Endothelial cell (in vitro differentiated cells): ENCODE data around the gene SH3PXD2A. TPM values are rescaled to one million over a fixed set of nuclear protein-coding genes. Genes with fewer than 3 reads are reported as not detected.

Source experiments
- DNase-seq: peaks from one replicate; pipeline ENCODE4 v3.0.0; 2021; ENCODE audit warnings: low spot score
- H3K27ac Mint-ChIP-seq: one replicate; pipeline ENCODE4 v1.8.0; 2021; ENCODE audit warnings: mixed read lengths, inconsistent platforms; ENCODE audit not compliant: unreplicated experiment
- H3K27me3 Mint-ChIP-seq: one replicate; pipeline ENCODE4 v1.8.0; 2021; ENCODE audit warnings: mild to moderate bottlenecking, moderate library complexity, mixed read lengths, inconsistent platforms; ENCODE audit not compliant: unreplicated experiment
- H3K36me3 Mint-ChIP-seq: one replicate; pipeline ENCODE4 v1.8.0; 2021; ENCODE audit warnings: mild to moderate bottlenecking, low read depth, mixed read lengths, inconsistent platforms; ENCODE audit not compliant: unreplicated experiment
- H3K4me1 Mint-ChIP-seq: one replicate; pipeline ENCODE4 v1.8.0; 2021; ENCODE audit warnings: mild to moderate bottlenecking, mixed read lengths, inconsistent platforms; ENCODE audit not compliant: unreplicated experiment
- H3K4me3 Mint-ChIP-seq: one replicate; pipeline ENCODE4 v1.8.0; 2021; ENCODE audit warnings: mild to moderate bottlenecking, mixed read lengths, inconsistent platforms; ENCODE audit not compliant: unreplicated experiment
- H3K9me3 Mint-ChIP-seq: one replicate; pipeline ENCODE4 v1.8.0; 2021; ENCODE audit warnings: mixed read lengths, inconsistent platforms; ENCODE audit not compliant: unreplicated experiment
- total RNA-seq: library from RNA; stranded (reverse); fragmentation: NEBNext Ultra II Directional; extraction: Animal tissue kit (Norgen Biotek cat#: 25700); gene quantifications from one replicate; pipeline ENCODE4 v1.2.1, GENCODE V29; 2021; ENCODE audit not compliant: unreplicated experiment
- TF ChIP-seq, protein P1 (sequence below): fragments of 200-600 bp; sonication (generic); IDR thresholded peaks from one replicate; pipeline ENCODE4 v1.5.0; 2021; ENCODE audit warnings: antibody characterized with exemption; ENCODE audit not compliant: unreplicated experiment

SH3PXD2A gene
- total RNA-seq, 1 donor from 2014 or later: 59.9 TPM

DNA sequence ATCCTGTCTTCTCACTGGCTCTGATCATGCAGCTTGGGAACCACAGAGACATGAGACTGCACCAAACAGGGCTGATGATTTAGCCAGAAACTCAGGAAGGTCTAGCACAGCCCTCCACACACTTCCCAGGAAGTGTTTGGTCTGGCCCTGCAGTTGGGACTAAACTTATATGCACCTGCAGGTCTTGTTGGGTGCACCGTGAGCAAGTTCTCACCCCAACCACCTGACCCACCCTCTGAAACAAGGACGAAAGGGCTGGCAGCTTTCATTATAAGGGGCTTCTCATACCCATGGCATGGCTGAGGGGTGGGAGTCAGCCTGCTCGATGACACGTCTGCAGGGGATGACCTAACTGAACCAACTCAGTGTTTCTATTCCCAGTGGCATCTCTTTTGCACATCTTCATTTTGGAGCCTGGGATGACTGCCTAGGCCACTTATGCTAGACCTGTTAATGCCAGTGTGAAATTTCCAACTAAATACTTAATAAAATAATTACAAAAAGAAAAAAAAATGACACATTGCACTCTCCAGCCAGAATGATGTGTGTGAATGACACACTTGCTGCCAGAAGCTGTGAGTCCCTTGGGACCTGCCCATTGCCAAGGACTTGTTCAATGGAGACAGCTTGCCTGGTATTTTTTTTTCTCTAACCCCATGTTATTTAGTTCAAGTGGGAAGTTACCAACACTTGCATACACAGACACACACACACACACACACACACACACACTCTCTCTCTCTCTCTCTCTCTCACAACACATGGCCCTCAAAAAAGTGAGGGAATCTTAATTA is 259.2 kb downstream of the SH3PXD2A start:
- no peak for DNase-seq
- Mint-ChIP-seq H3K36me3 (peaks cover 8% of the 10 kb centered on the region), H3K9me3 (no peaks in the 10 kb centered on the region), H3K4me3 (no peak overlapping the region), H3K27me3 (peaks cover 14% of the 10 kb centered on the region), H3K27ac (no peak overlapping the region), H3K4me1 (peaks cover 5% of the 10 kb centered on the region)
- TF ChIP-seq, protein P1, sequence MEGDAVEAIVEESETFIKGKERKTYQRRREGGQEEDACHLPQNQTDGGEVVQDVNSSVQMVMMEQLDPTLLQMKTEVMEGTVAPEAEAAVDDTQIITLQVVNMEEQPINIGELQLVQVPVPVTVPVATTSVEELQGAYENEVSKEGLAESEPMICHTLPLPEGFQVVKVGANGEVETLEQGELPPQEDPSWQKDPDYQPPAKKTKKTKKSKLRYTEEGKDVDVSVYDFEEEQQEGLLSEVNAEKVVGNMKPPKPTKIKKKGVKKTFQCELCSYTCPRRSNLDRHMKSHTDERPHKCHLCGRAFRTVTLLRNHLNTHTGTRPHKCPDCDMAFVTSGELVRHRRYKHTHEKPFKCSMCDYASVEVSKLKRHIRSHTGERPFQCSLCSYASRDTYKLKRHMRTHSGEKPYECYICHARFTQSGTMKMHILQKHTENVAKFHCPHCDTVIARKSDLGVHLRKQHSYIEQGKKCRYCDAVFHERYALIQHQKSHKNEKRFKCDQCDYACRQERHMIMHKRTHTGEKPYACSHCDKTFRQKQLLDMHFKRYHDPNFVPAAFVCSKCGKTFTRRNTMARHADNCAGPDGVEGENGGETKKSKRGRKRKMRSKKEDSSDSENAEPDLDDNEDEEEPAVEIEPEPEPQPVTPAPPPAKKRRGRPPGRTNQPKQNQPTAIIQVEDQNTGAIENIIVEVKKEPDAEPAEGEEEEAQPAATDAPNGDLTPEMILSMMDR: no peak

DNA sequence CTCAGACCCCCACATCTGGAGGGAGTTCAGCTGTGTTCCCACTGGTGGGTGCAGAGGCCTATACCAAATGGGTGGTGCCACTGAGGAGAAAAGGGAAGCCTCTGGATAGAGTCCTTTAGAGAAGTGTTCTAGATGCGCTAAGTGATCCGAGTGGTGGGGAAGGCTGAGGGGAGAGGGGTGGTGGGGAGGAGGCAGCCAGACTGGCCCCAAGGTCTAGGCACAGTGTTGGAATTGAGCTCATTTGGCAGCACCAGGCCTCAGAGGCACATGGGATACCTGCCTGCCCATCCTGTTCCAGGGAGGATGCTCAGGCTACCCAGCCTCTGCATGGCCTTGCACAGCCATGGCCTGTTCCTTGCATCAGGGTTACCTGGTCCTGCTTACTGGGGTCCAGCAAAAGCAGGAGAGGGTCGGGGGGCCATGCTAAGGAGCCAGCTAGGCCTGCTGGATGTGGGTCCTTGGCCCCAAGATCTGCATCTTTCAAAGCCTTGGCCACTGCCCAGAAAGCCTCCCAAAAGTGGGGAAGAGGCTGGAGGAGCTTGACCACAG is 262.3 kb downstream of the SH3PXD2A start:
- Mint-ChIP-seq H3K27me3 (peaks cover 13% of the 10 kb centered on the region), H3K9me3 (no peaks in the 10 kb centered on the region), H3K4me3 (no peak overlapping the region), H3K4me1 (peaks cover 10% of the 10 kb centered on the region), H3K27ac (no peak overlapping the region), H3K36me3 (peaks cover 4% of the 10 kb centered on the region)
- TF ChIP-seq, protein P1: peak; percentile 3
- no peak for DNase-seq

DNA sequence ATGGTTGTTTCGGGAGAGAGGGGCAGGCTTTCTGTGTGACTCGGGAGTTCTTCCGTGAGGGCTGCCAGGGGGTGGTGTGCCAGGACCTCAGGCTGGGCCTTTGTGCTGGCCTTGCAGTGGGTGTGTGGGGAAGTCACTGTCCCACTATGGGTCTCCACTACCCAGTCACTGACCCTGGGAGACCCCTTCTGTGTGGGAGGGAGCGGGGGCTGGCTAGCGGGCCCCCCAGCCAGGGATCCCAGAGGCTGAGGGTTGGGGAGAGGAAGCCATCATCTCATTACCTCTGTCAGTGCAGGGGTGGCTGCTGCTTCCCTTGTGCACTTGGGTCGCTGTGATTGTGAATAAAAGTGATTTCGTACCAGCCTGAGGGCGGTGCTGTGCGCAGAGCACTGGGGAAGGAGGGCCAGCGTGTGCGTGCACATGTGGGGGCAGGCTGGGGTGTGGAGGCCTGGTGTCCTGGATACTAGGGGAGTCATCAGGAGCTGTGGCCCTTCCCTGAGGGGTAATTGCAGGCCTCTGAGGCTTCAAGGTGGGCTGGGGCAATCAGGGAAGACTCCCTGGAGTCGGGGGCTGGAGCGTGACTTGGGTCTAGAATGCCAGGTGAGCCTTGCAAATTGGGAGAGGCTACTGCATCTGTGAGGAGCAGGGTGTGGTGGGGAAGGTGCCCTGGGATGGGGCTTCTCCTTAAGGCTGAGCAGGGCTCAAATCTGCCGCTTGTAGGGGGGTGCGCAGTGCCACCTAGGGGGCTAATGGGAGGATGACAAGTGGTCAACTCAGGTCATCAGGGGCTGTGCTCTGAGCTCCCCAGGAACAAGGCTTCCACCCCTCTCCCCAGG is 263.0 kb downstream of the SH3PXD2A start:
- H3K27me3 Mint-ChIP-seq: peaks cover 13% of the 10 kb centered on the region
- H3K27ac Mint-ChIP-seq: no peak overlapping the region
- TF ChIP-seq, protein P1: peak; percentile 76
- peaks cover 4% of the 10 kb centered on the region for H3K36me3 Mint-ChIP-seq
- peaks cover 10% of the 10 kb centered on the region for H3K4me1 Mint-ChIP-seq
- DNase-seq: peak; percentile 68
- no peak overlapping the region for H3K4me3 Mint-ChIP-seq
- no peaks in the 10 kb centered on the region for H3K9me3 Mint-ChIP-seq

DNA sequence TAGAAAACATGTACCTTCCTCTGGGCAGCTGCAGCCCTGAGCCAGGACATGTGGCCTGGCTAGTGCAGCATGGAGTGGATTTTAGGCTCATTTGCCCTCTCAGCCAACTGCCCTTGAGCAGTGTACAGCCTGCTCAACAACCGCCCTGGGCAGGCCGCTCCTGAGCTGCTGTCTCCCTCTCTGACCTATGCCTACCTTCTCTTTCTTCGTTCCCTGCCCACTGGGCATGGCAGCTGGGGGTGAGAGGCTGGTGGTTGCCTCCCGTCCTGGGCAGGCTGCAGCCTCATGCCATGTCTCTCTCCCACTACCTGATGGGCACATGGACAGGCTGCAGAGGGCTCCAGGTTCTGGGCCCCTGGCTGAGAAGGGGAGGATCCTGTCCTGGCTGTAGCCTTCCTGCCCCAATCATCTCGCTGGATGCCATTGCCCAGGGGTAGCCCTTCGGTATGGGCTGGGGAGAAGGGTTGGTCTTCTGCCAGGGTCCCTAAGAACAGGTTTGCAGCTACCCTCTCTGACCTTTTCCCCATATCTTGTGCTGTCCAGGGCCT is 264.6 kb downstream of the SH3PXD2A start:
- H3K36me3 Mint-ChIP-seq: peaks cover 4% of the 10 kb centered on the region
- peaks cover 10% of the 10 kb centered on the region for H3K4me1 Mint-ChIP-seq
- H3K9me3 Mint-ChIP-seq: no peaks in the 10 kb centered on the region
- H3K4me3 Mint-ChIP-seq: no peak overlapping the region
- TF ChIP-seq, protein P1: no peak
- no peak overlapping the region for H3K27ac Mint-ChIP-seq
- no peak for DNase-seq
- peaks cover 20% of the 10 kb centered on the region for H3K27me3 Mint-ChIP-seq
